K562 (cell line): ENCODE results near the gene TBX6. TPM values are rescaled to one million over a fixed set of nuclear protein-coding genes. Genes with fewer than 3 reads are reported as not detected.

Experiments
- polyA plus RNA-seq, 8 experiments: library from polyadenylated mRNA; depleted of rRNA in 4 of 8; stranded (reverse) in 5 of 8; unstranded in 3 of 8; fragments of >200 nt; fragmentation: Nextera tagmentation in 2 of 8; fragmentation: Illumina TruSeq in 1 of 8; extraction: Ambion mirVana in 2 of 8; extraction: Trizol in 1 of 8; gene quantifications; 2 replicates each; pipeline versions ENCODE4 v1.2.1 to v1.2.3, GENCODE V29; 2011 to 2014; ENCODE audit warnings: inconsistent platforms in 1 of 8, missing spikeins in 1 of 8
- total RNA-seq, 7 experiments: library from RNA; depleted of rRNA in 6 of 7; stranded (reverse); fragments of >200 nt in 6 of 7; fragmentation: Illumina TruSeq in 2 of 7; extraction: Trizol in 2 of 7; gene quantifications; 2 replicates each; pipeline versions ENCODE4 v1.2.1 to v1.2.3, GENCODE V29; 2011 to 2021; ENCODE audit warnings: low replicate concordance in 1 of 7

Gene TBX6
- total and polyA plus RNA-seq, 9 of the 15 experiments (the other 6 are each of a cell fraction or from before 2014, with no cell fraction given), result 0.07 to 0.58 (median 0.11) TPM; not detected in 2

Other genes with a start within 250 kb of the TBX6 start
Only the 7 nearest of the 21 such genes appear.
- gene C16orf92, start 68.7 kb downstream of the TBX6 start, total RNA-seq (2014; rRNA removed), result not detected in 2 replicates
- not detected in 2 replicates for gene C16orf92, start 68.7 kb downstream of the TBX6 start, total RNA-seq (2014; rRNA removed; fragmentation: Illumina TruSeq; extraction: Trizol)
- gene C16orf92, start 68.7 kb downstream of the TBX6 start, total RNA-seq (2015; rRNA removed; fragmentation: Illumina TruSeq; extraction: Trizol), result not detected in 2 replicates
- gene C16orf92, start 68.7 kb downstream of the TBX6 start, total RNA-seq (2021), result not detected in 2 replicates
- not detected in 2 replicates for gene C16orf92, start 68.7 kb downstream of the TBX6 start, polyA plus RNA-seq (2011; rRNA removed)
- gene C16orf92, start 68.7 kb downstream of the TBX6 start, polyA plus RNA-seq (2014; fragmentation: Illumina TruSeq; extraction: Trizol), result not detected in 2 replicates
- not detected for gene C16orf92, start 68.7 kb downstream of the TBX6 start, polyA plus RNA-seq (2014; fragmentation: Nextera tagmentation; extraction: Ambion mirVana)
- gene C16orf92, start 68.7 kb downstream of the TBX6 start, polyA plus RNA-seq (2014; rRNA removed), result not detected in 2 replicates
- 0.08 and 0.23 TPM in 2 replicates for gene TLCD3B, start 60.7 kb downstream of the TBX6 start, total RNA-seq (2014; rRNA removed)
- not detected in 2 replicates for gene TLCD3B, start 60.7 kb downstream of the TBX6 start, total RNA-seq (2014; rRNA removed; fragmentation: Illumina TruSeq; extraction: Trizol)
- gene TLCD3B, start 60.7 kb downstream of the TBX6 start, total RNA-seq (2015; rRNA removed; fragmentation: Illumina TruSeq; extraction: Trizol), result 0.19 TPM in 1 of 2 replicates, not detected in the other
- gene TLCD3B, start 60.7 kb downstream of the TBX6 start, total RNA-seq (2021), result 0.20 and 0.22 TPM in 2 replicates
- 0.10 and 0.84 TPM in 2 replicates for gene TLCD3B, start 60.7 kb downstream of the TBX6 start, polyA plus RNA-seq (2011; rRNA removed)
- 0.47 and 0.52 TPM in 2 replicates for gene TLCD3B, start 60.7 kb downstream of the TBX6 start, polyA plus RNA-seq (2014; fragmentation: Illumina TruSeq; extraction: Trizol)
- gene TLCD3B, start 60.7 kb downstream of the TBX6 start, polyA plus RNA-seq (2014; fragmentation: Nextera tagmentation; extraction: Ambion mirVana), result not detected
- gene TLCD3B, start 60.7 kb downstream of the TBX6 start, polyA plus RNA-seq (2014; rRNA removed), result 0.24 and 0.43 TPM in 2 replicates
- gene ALDOA, start 26.2 kb downstream of the TBX6 start, total RNA-seq (2014; rRNA removed), result 1,524 and 2,127 TPM in 2 replicates
- 349 and 485 TPM in 2 replicates for gene ALDOA, start 26.2 kb downstream of the TBX6 start, total RNA-seq (2014; rRNA removed; fragmentation: Illumina TruSeq; extraction: Trizol)
- gene ALDOA, start 26.2 kb downstream of the TBX6 start, total RNA-seq (2015; rRNA removed; fragmentation: Illumina TruSeq; extraction: Trizol), result 1,293 TPM in 2 replicates
- 2,182 and 2,224 TPM in 2 replicates for gene ALDOA, start 26.2 kb downstream of the TBX6 start, total RNA-seq (2021)
- 1,608 and 2,690 TPM in 2 replicates for gene ALDOA, start 26.2 kb downstream of the TBX6 start, polyA plus RNA-seq (2011; rRNA removed)
- gene ALDOA, start 26.2 kb downstream of the TBX6 start, polyA plus RNA-seq (2014; fragmentation: Illumina TruSeq; extraction: Trizol), result 1,472 and 2,010 TPM in 2 replicates
- gene ALDOA, start 26.2 kb downstream of the TBX6 start, polyA plus RNA-seq (2014; fragmentation: Nextera tagmentation; extraction: Ambion mirVana), result 100 to 1,000 TPM; 311 to 650 TPM
- 1,079 and 1,272 TPM in 2 replicates for gene ALDOA, start 26.2 kb downstream of the TBX6 start, polyA plus RNA-seq (2014; rRNA removed)
- gene PPP4C, start 15.9 kb downstream of the TBX6 start, total RNA-seq (2014; rRNA removed), result 131 and 171 TPM in 2 replicates
- 38.9 and 59.9 TPM in 2 replicates for gene PPP4C, start 15.9 kb downstream of the TBX6 start, total RNA-seq (2014; rRNA removed; fragmentation: Illumina TruSeq; extraction: Trizol)
- gene PPP4C, start 15.9 kb downstream of the TBX6 start, total RNA-seq (2015; rRNA removed; fragmentation: Illumina TruSeq; extraction: Trizol), result 107 and 115 TPM in 2 replicates
- gene PPP4C, start 15.9 kb downstream of the TBX6 start, total RNA-seq (2021), result 158 TPM in 2 replicates
- gene PPP4C, start 15.9 kb downstream of the TBX6 start, polyA plus RNA-seq (2011; rRNA removed), result 153 and 187 TPM in 2 replicates
- gene PPP4C, start 15.9 kb downstream of the TBX6 start, polyA plus RNA-seq (2014; fragmentation: Illumina TruSeq; extraction: Trizol), result 138 and 157 TPM in 2 replicates
- gene PPP4C, start 15.9 kb downstream of the TBX6 start, polyA plus RNA-seq (2014; fragmentation: Nextera tagmentation; extraction: Ambion mirVana), result 10 to 100 TPM in 1 of 2 experiments, 1 to 10 TPM in 1; 3.5 to 10.7 TPM
- 183 TPM in 2 replicates for gene PPP4C, start 15.9 kb downstream of the TBX6 start, polyA plus RNA-seq (2014; rRNA removed)
- gene YPEL3, start 4.3 kb upstream of the TBX6 start, total RNA-seq (2014; rRNA removed), result 3.0 and 4.6 TPM in 2 replicates
- 1.0 and 1.8 TPM in 2 replicates for gene YPEL3, start 4.3 kb upstream of the TBX6 start, total RNA-seq (2014; rRNA removed; fragmentation: Illumina TruSeq; extraction: Trizol)
- 1.1 and 1.3 TPM in 2 replicates for gene YPEL3, start 4.3 kb upstream of the TBX6 start, total RNA-seq (2015; rRNA removed; fragmentation: Illumina TruSeq; extraction: Trizol)
- 5.7 and 6.7 TPM in 2 replicates for gene YPEL3, start 4.3 kb upstream of the TBX6 start, total RNA-seq (2021)
- gene YPEL3, start 4.3 kb upstream of the TBX6 start, polyA plus RNA-seq (2011; rRNA removed), result 3.9 and 6.8 TPM in 2 replicates
- gene YPEL3, start 4.3 kb upstream of the TBX6 start, polyA plus RNA-seq (2014; fragmentation: Illumina TruSeq; extraction: Trizol), result 2.9 and 4.4 TPM in 2 replicates
- gene YPEL3, start 4.3 kb upstream of the TBX6 start, polyA plus RNA-seq (2014; fragmentation: Nextera tagmentation; extraction: Ambion mirVana), result under 1 TPM; 0.41 to 0.42 TPM
- gene YPEL3, start 4.3 kb upstream of the TBX6 start, polyA plus RNA-seq (2014; rRNA removed), result 8.6 and 15.0 TPM in 2 replicates
- 0.90 and 0.91 TPM in 2 replicates for gene GDPD3, start 21.6 kb upstream of the TBX6 start, total RNA-seq (2014; rRNA removed)
- 0.47 and 0.54 TPM in 2 replicates for gene GDPD3, start 21.6 kb upstream of the TBX6 start, total RNA-seq (2014; rRNA removed; fragmentation: Illumina TruSeq; extraction: Trizol)
- 1.1 TPM in 2 replicates for gene GDPD3, start 21.6 kb upstream of the TBX6 start, total RNA-seq (2015; rRNA removed; fragmentation: Illumina TruSeq; extraction: Trizol)
- gene GDPD3, start 21.6 kb upstream of the TBX6 start, total RNA-seq (2021), result 1.7 and 3.9 TPM in 2 replicates
- 1.9 and 2.5 TPM in 2 replicates for gene GDPD3, start 21.6 kb upstream of the TBX6 start, polyA plus RNA-seq (2011; rRNA removed)
- 1.0 and 1.3 TPM in 2 replicates for gene GDPD3, start 21.6 kb upstream of the TBX6 start, polyA plus RNA-seq (2014; fragmentation: Illumina TruSeq; extraction: Trizol)
- gene GDPD3, start 21.6 kb upstream of the TBX6 start, polyA plus RNA-seq (2014; fragmentation: Nextera tagmentation; extraction: Ambion mirVana), result 1 to 10 TPM in 1 of 2 experiments, under 1 TPM in 1; 0.51 to 1.4 TPM
- 1.2 and 1.7 TPM in 2 replicates for gene GDPD3, start 21.6 kb upstream of the TBX6 start, polyA plus RNA-seq (2014; rRNA removed)
- gene MAPK3, start 31.3 kb upstream of the TBX6 start, total RNA-seq (2014; rRNA removed), result 15.7 and 38.0 TPM in 2 replicates
- 11.3 and 12.0 TPM in 2 replicates for gene MAPK3, start 31.3 kb upstream of the TBX6 start, total RNA-seq (2014; rRNA removed; fragmentation: Illumina TruSeq; extraction: Trizol)
- gene MAPK3, start 31.3 kb upstream of the TBX6 start, total RNA-seq (2015; rRNA removed; fragmentation: Illumina TruSeq; extraction: Trizol), result 13.3 and 13.9 TPM in 2 replicates
- 41.2 and 44.5 TPM in 2 replicates for gene MAPK3, start 31.3 kb upstream of the TBX6 start, total RNA-seq (2021)
- gene MAPK3, start 31.3 kb upstream of the TBX6 start, polyA plus RNA-seq (2011; rRNA removed), result 44.0 and 70.0 TPM in 2 replicates
- gene MAPK3, start 31.3 kb upstream of the TBX6 start, polyA plus RNA-seq (2014; fragmentation: Illumina TruSeq; extraction: Trizol), result 46.6 and 55.3 TPM in 2 replicates
- gene MAPK3, start 31.3 kb upstream of the TBX6 start, polyA plus RNA-seq (2014; fragmentation: Nextera tagmentation; extraction: Ambion mirVana), result 1 to 10 TPM; 1.0 to 1.9 TPM
- 23.4 and 33.8 TPM in 2 replicates for gene MAPK3, start 31.3 kb upstream of the TBX6 start, polyA plus RNA-seq (2014; rRNA removed)